Body of pancreas (tissue), 4 donors: Measurements from ENCODE around the gene HNRNPA0.

ENCODE experiments used
- POLR2A ChIP-seq, 3 donors: fragments of 450-650 bp; IDR thresholded peaks; one replicate each; pipeline ENCODE4 v1.6.1; 2016; ENCODE audit warnings: antibody characterized with exemption in 3 of 3, mild to moderate bottlenecking in 2 of 3
- TF ChIP-seq, protein P1 (sequence below), 7 experiments: fragments of 450-650 bp in 4 of 7; fragments of 200-600 bp in 3 of 7; sonication (generic) in 3 of 7; IDR thresholded peaks; one replicate each; pipeline ENCODE4 v1.5.1; 2016 to 2019; ENCODE audit warnings: antibody characterized with exemption in 7 of 7

DNA sequence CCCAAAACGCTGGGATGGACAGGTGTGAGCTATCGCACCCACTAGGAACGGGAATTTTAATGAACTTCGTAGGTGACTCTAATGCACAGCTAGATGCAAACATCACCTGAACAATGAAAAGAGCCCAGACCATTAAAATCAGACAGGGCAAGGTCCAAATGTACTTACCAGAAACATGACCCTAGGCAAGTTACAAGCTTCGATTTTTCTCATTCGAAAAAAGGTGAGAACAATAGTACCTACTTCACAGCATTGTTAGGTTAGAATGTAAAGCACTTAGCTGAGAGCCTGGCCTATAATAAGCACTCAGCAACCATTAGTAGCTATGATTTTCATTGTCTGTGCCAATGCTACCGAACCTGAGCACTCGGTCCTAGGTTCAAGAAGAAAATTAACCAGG is 12.4 kb downstream of the HNRNPA0 start:
- TF ChIP-seq, protein P1, sequence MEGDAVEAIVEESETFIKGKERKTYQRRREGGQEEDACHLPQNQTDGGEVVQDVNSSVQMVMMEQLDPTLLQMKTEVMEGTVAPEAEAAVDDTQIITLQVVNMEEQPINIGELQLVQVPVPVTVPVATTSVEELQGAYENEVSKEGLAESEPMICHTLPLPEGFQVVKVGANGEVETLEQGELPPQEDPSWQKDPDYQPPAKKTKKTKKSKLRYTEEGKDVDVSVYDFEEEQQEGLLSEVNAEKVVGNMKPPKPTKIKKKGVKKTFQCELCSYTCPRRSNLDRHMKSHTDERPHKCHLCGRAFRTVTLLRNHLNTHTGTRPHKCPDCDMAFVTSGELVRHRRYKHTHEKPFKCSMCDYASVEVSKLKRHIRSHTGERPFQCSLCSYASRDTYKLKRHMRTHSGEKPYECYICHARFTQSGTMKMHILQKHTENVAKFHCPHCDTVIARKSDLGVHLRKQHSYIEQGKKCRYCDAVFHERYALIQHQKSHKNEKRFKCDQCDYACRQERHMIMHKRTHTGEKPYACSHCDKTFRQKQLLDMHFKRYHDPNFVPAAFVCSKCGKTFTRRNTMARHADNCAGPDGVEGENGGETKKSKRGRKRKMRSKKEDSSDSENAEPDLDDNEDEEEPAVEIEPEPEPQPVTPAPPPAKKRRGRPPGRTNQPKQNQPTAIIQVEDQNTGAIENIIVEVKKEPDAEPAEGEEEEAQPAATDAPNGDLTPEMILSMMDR (IDR thresholded peaks at IDR 0.05), result no peak
- TF ChIP-seq POLR2A (IDR thresholded peaks at IDR 0.05), result no peak
